Stimulated activated CD8-positive, alpha-beta memory T cell treated with anti-CD3 and anti-CD28 coated beads, Interleukin-4, amount 100 ng/mL, for 4 hours (primary cell): Measurements from ENCODE around the gene SCGB1C1.
"Not testable (repeated sequence)": the region's sequence is repeated elsewhere in the genome, so short reads cannot be mapped to it uniquely, and the experiment has no call there.

Source experiments
- DNase-seq, 2 donors: peaks; one replicate each; pipeline ENCODE4 v3.0.0-alpha.2; 2020; ENCODE audit warnings: low read depth in 2 of 2, low spot score in 1 of 2

SCGB1C1 gene

GRCh38 chr11:218815-219593, 26.1 kb downstream of the SCGB1C1 start:
- no peak for DNase-seq

- DNase-seq = not testable (repeated sequence)
These were observed 27.9 kb downstream of the SCGB1C1 start for GRCh38 chr11:220641-221215.

- no peak for DNase-seq
These were observed 28.7 kb downstream of the SCGB1C1 start for GRCh38 chr11:221539-221938.

GRCh38 chr11:221998-222789, 29.3 kb downstream of the SCGB1C1 start:
- no peak for DNase-seq

GRCh38 chr11:223026-223789, 30.3 kb downstream of the SCGB1C1 start:
- no peak for DNase-seq

GRCh38 chr11:223884-224283, 31.0 kb downstream of the SCGB1C1 start:
- no peak for DNase-seq

GRCh38 chr11:224424-224823, 31.5 kb downstream of the SCGB1C1 start:
- DNase-seq = no peak

- DNase-seq = no peak
These were observed 33.0 kb downstream of the SCGB1C1 start for GRCh38 chr11:225734-226453.

- no peak for DNase-seq
These were observed 35.0 kb downstream of the SCGB1C1 start for GRCh38 chr11:227824-228379.

- DNase-seq = no peak
These were observed 37.6 kb downstream of the SCGB1C1 start for GRCh38 chr11:230431-230830.

GRCh38 chr11:232783-233565, 40.1 kb downstream of the SCGB1C1 start:
- DNase-seq = no peak

- DNase-seq = no peak
These were observed 42.3 kb downstream of the SCGB1C1 start for GRCh38 chr11:235180-235579.

GRCh38 chr11:235609-235996, 42.7 kb downstream of the SCGB1C1 start:
- peak; percentile 48 to 55 for DNase-seq

- peak; percentile 52 to 61 for DNase-seq
These were observed 43.3 kb downstream of the SCGB1C1 start, which contains the start of gene SIRT3 for GRCh38 chr11:235997-236773. SIRT3 (minus strand) TSS chr11:236342; CDS start chr11:236328, 14 bp downstream.

GRCh38 chr11:236774-237767, 44.2 kb downstream of the SCGB1C1 start, which contains the start of gene PSMD13:
PSMD13 (plus strand) TSS chr11:236976; CDS start chr11:237050, 74 bp downstream.
- DNase-seq = peak; percentile 66 to 81

GRCh38 chr11:238346-238745, 45.5 kb downstream of the SCGB1C1 start:
- not testable (repeated sequence) for DNase-seq

- no peak for DNase-seq
These were observed 47.4 kb downstream of the SCGB1C1 start for GRCh38 chr11:240315-240714.
